D721Med (cell line): Measurements from ENCODE around the gene PRSS22.
A peak's percentile ranks its signal among the peaks of the same experiment; 100 is the strongest.

Source experiments
- DNase-seq: peaks from one replicate; pipeline ENCODE4 v3.0.0; 2011; ENCODE audit warnings: low spot score; ENCODE audit not compliant: insufficient read length
- FAIRE-seq: peaks from 2 replicates; lab custom pipeline; 2011; peaks lifted over from hg19 to GRCh38; lab: Jason Lieb, UNC
- CTCF ChIP-seq: IDR thresholded peaks from 2 replicates; pipeline ENCODE4 v1.5.1; 2012; ENCODE audit warnings: mild to moderate bottlenecking, control low read depth; ENCODE audit not compliant: insufficient read depth; ENCODE audit errors: missing control alignments

Gene PRSS22

GRCh38 chr16:2866431-2866830 lies 8.5 kb upstream of the PRSS22 start:
- no peak for TF ChIP-seq CTCF
- no peak for FAIRE-seq
- no peak for DNase-seq

DNA sequence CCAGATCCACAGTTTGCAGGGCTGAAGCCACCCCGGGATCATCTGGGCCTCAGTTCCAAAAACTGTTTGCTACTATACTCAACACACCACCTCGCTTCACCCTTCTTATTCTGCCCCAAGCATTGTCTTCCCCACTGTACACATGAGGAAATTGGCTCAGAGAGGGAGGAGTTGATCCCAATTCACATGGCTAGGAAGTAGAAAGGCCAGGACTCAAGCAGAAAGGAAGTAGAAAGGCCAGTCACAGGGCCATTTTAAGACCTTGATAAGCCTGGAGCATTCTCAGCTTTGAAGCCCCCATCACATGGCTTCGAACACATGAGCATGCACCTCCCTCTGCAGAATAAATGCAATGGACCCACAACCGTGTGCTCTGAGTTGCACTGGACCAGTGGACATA lies 7.7 kb upstream of the PRSS22 start:
- DNase-seq, result no peak
- no peak for FAIRE-seq
- TF ChIP-seq CTCF, result no peak

DNA sequence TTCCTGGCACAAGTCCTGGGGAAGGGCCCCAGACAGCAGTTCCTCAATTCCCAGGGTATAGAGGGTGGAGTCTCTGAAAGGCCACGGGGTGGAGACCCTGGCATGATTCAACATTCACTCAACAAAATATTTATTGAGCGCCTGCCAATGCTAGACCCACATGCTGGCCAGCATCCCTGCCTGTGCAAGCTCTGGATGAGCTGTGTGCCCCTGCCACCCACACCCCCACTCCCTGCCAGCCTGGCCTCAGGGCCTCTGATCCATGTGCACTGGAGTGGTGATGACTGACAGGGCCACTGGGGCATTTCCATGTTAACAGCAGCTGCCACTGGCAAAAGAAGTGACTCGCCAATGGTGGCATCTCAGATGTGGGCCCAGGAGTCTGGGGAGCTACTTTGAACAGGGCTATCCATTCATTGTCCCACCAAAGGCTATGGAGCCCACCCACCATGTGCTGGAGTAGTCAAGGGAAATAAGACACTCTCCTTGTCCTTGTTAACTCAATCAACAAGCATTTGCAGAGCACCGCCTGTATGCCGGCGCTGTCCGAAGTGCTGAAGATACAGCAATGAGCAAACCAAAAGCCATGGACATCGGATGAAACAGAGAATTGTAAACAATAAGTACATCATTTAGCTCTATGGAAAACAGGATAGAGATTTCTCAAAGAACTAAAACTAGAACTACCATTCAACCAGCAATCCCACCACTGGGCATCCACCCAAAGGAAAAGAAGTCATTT lies 3.0 kb upstream of the PRSS22 start:
- DNase-seq (no peak), FAIRE-seq (no peak)
- no peak for TF ChIP-seq CTCF

- TF ChIP-seq CTCF, result no peak
- FAIRE-seq (no peak), DNase-seq (no peak)
These were observed 1.8 kb upstream of the PRSS22 start for GRCh38 chr16:2859686-2860265.

DNA sequence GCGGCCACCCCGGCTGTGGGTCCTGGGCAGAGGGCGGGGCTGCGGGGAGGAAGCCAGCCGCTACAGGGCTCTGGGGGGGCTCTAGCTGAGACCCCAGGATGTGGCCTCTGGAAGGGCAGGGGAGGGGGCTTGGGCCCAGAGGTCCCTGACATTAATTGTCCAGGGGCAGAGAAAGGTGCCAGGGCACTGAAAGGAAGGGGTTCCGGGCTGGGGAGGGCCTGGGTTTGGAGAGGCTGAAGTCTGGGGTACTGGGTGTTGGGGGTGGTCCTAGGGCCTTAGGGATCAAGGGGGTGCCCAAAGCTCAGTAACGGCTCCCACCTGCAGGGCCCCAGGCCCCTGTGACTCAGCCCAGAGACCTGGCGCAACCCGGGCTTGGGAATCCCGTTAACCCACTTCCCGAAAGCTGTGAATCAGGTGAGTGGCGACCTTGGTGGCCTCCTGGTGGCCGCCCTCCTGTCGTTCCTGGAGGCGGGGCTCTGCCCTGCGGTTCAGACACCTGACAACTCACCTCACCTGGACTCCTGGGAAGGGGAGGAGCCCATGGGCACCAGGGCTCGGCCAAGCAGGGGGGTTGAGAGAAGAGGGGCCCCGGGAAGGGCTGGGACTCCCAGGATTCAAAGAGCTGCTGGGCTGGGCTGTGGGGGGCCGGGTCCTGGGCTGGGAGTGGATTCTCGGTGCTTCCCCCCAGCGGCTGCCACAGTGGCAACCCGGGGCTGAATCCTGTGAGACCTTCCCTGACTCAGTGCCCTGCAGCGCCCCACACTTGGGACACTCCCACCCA lies 465 bp upstream of the PRSS22 start:
- DNase-seq (peak; percentile 13), FAIRE-seq (no peak)

DNA sequence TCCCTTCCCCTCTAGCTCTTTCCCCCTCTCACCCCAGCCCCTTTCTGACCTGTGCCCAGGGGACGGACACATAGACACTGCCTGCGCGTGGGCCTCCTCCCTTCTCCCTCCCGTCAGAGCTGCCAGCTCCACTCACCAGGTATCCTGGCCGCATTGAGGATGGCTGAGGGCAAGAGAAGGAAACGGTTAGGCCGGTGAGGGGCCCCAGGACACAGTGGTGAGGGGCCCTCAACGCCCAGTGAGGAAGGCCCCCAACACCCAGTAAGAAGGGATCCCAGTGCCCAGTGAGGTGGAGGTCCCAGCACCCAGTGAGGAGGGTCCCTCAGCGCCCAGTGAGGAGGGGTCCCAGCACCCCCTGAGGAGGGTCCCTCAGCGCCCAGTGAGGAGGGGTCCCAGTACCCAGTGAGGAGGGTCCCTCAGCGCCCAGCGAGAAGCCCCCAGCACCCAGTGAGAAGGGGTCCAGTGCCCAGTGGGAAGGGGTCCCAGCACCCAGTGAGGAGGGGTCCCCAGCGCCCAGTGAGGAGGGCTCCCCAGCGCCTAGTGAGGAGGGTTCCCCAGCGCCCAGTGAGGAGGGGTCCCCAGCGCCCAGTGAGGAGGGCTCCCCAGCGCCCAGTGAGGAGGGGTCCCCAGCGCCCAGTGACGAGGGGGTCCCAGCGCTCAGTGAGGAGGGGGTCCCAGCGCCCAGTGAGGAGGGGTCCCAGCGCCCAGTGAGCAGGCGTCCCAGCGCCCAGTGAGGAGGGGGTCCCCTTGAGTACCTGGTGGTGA lies 1.1 kb downstream of the PRSS22 start:
- DNase-seq, result peak; percentile 4
- no peak for TF ChIP-seq CTCF
- no peak for FAIRE-seq

More for the DNA sequence above, 465 bp upstream of the PRSS22 start:
- TF ChIP-seq CTCF, result no peak
